Kidney (tissue), 14 donors: ENCODE measurements around the gene FCER1A. TPM values are rescaled to one million over a fixed set of nuclear protein-coding genes. Genes with fewer than 3 reads are reported as not detected.

Experiments
- DNase-seq, 5 donors: peaks; one replicate each; pipeline ENCODE4 v3.0.0-alpha.2; 2013 to 2020
- FAIRE-seq: peaks from 2 replicates; lab custom pipeline; 2012; peaks lifted over from hg19 to GRCh38; lab: Jason Lieb, UNC
- H3K27ac ChIP-seq, 2 donors: one replicate each; pipeline ENCODE4 v1.7.0; 2013; ENCODE audit warnings: low read depth in 2 of 2, low read length in 2 of 2, inconsistent platforms in 1 of 2
- H3K27me3 ChIP-seq: one replicate; pipeline ENCODE4 v1.7.1; 2013; ENCODE audit warnings: low read length, inconsistent platforms; ENCODE audit not compliant: control insufficient read depth, insufficient read depth
- H3K36me3 ChIP-seq, 3 donors: one replicate each; pipeline versions ENCODE4 v1.7.0 to v1.7.1; 2013; ENCODE audit warnings: low read length in 3 of 3, control low read depth in 1 of 3, inconsistent platforms in 1 of 3; ENCODE audit not compliant: insufficient read depth in 3 of 3, control insufficient read depth in 2 of 3
- H3K4me1 ChIP-seq, 3 donors: one replicate each; pipeline versions ENCODE4 v1.7.0 to v1.7.1; 2013; ENCODE audit warnings: low read length in 3 of 3, inconsistent platforms in 1 of 3, low read depth in 1 of 3; ENCODE audit not compliant: control insufficient read depth in 2 of 3, insufficient read depth in 2 of 3
- H3K4me3 ChIP-seq, 3 donors: one replicate each; pipeline versions ENCODE4 v1.7.0 to v1.8.1; 2013; ENCODE audit warnings: low read length in 3 of 3, control low read depth in 1 of 3, inconsistent platforms in 1 of 3
- H3K9ac ChIP-seq, 3 donors: one replicate each; pipeline versions ENCODE4 v1.7.0 to v1.7.1; 2013; ENCODE audit warnings: low read length in 3 of 3, control low read depth in 1 of 3, inconsistent platforms in 1 of 3
- H3K9me3 ChIP-seq, 3 donors: one replicate each; pipeline versions ENCODE4 v1.7.0 to v1.7.1; 2013; ENCODE audit warnings: low read length in 3 of 3, control low read depth in 1 of 3, inconsistent platforms in 1 of 3; ENCODE audit not compliant: control insufficient read depth in 2 of 3, insufficient read depth in 1 of 3
- CTCF ChIP-seq: IDR thresholded peaks from 3 replicates; pipeline ENCODE4 v1.5.1; 2012; ENCODE audit warnings: mild to moderate bottlenecking, moderate library complexity, borderline replicate concordance; ENCODE audit not compliant: insufficient read depth; ENCODE audit errors: extremely low read depth
- intact Hi-C: fragments of 100-400 bp; cut with DNase I; formaldehyde crosslinking; loops from one replicate; pipeline ENCODE4 v1.11.1; 2022
- polyA plus RNA-seq: library from polyadenylated mRNA; stranded (reverse); fragments of 350-450 nt; fragmentation: Illumina TruSeq; extraction: RNeasy Lipid Tissue Mini Kit (QIAGEN cat#74804); gene quantifications from one replicate; pipeline ENCODE4 v1.2.3, GENCODE V29; 2014; ENCODE audit warnings: low read depth, low replicate concordance; ENCODE audit not compliant: insufficient read depth
- total RNA-seq: library from RNA; stranded (reverse); fragmentation: NEBNext Ultra II Directional; extraction: Animal tissue kit (Norgen Biotek cat#: 25700); gene quantifications from one replicate; pipeline ENCODE4 v1.2.1, GENCODE V29; 2021
- donor health status: control.
- donor health status: control.
- donor health status: control.
- donor health status: control.
- donor health status: control.
- donor health status: DM: yes; HTN: yes; CAD: no.
- donor health status: Normal renal cell carcinoma (clear cell type).

The FCER1A gene
- total and polyA plus RNA-seq, 2 donors from 2014 or later, result 1.4 to 3.2 TPM

- H3K9ac ChIP-seq, result no peak overlapping the region
- no peaks in the 10 kb centered on the region for H3K36me3 ChIP-seq
- DNase-seq (no peak), FAIRE-seq (no peak)
- intact Hi-C loops, result no loop called here
- H3K27me3 ChIP-seq, result no peaks in the 10 kb centered on the region
- H3K4me1 ChIP-seq, result no peaks in the 10 kb centered on the region
- no peak overlapping the region for H3K27ac ChIP-seq
- no peak overlapping the region for H3K4me3 ChIP-seq
- H3K9me3 ChIP-seq, result no peaks in the 10 kb centered on the region
- no peak for TF ChIP-seq CTCF
Measured at GRCh38 chr1:159282118-159282517, 20.0 kb upstream of the FCER1A start.

GRCh38 chr1:159289060-159289459 is 13.1 kb upstream of the FCER1A start:
- no peaks in the 10 kb centered on the region for H3K9me3 ChIP-seq
- H3K27me3 ChIP-seq, result no peaks in the 10 kb centered on the region
- intact Hi-C loops, result no loop called here
- H3K27ac ChIP-seq, result no peak overlapping the region
- TF ChIP-seq CTCF, result no peak
- no peak overlapping the region for H3K9ac ChIP-seq
- FAIRE-seq, result no peak
- no peaks in the 10 kb centered on the region for H3K4me1 ChIP-seq
- no peaks in the 10 kb centered on the region for H3K36me3 ChIP-seq
- no peak overlapping the region for H3K4me3 ChIP-seq
- DNase-seq, result no peak

GRCh38 chr1:159291424-159291823 is 10.7 kb upstream of the FCER1A start:
- H3K36me3 ChIP-seq, result no peaks in the 10 kb centered on the region
- H3K9ac ChIP-seq, result no peak overlapping the region
- no peak overlapping the region for H3K4me3 ChIP-seq
- H3K27me3 ChIP-seq, result no peaks in the 10 kb centered on the region
- no peaks in the 10 kb centered on the region for H3K4me1 ChIP-seq
- DNase-seq, result no peak
- intact Hi-C loops, result no loop called here
- no peaks in the 10 kb centered on the region for H3K9me3 ChIP-seq
- no peak for TF ChIP-seq CTCF
- FAIRE-seq, result no peak
- H3K27ac ChIP-seq, result no peak overlapping the region

- Histone ChIP-seq H3K36me3 (no peaks in the 10 kb centered on the region), H3K27ac (no peak overlapping the region), H3K27me3 (no peaks in the 10 kb centered on the region), H3K4me1 (no peaks in the 10 kb centered on the region), H3K9ac (no peak overlapping the region), H3K4me3 (no peak overlapping the region), H3K9me3 (no peaks in the 10 kb centered on the region)
- intact Hi-C loops, result no loop called here
- no peak for FAIRE-seq
- TF ChIP-seq CTCF, result no peak
- no peak for DNase-seq
Measured at GRCh38 chr1:159296706-159297375, 5.3 kb upstream of the FCER1A start.
